BLaER1 (cell line): ENCODE results near the gene MAST3.

Experiments
- H3K27ac ChIP-seq: shearing (Covaris generic); formaldehyde crosslinking; 2 replicates; pipeline ENCODE4 v1.8.1; 2022
- H3K27me3 ChIP-seq: shearing (Covaris generic); formaldehyde crosslinking; 2 replicates; pipeline ENCODE4 v1.8.1; 2022
- H3K36me3 ChIP-seq: shearing (Covaris generic); formaldehyde crosslinking; 2 replicates; pipeline ENCODE4 v1.8.1; 2022
- H3K4me1 ChIP-seq: shearing (Covaris generic); formaldehyde crosslinking; 2 replicates; pipeline ENCODE4 v1.8.1; 2022
- H3K4me2 ChIP-seq: shearing (Covaris generic); formaldehyde crosslinking; 2 replicates; pipeline ENCODE4 v1.8.1; 2022
- H3K4me3 ChIP-seq: shearing (Covaris generic); formaldehyde crosslinking; 2 replicates; pipeline ENCODE4 v1.8.1; 2022
- H3K9ac ChIP-seq: shearing (Covaris generic); formaldehyde crosslinking; 2 replicates; pipeline ENCODE4 v1.8.1; 2022
- H3K9me3 ChIP-seq: shearing (Covaris generic); formaldehyde crosslinking; 2 replicates; pipeline ENCODE4 v1.8.1; 2022
- H4K20me1 ChIP-seq: shearing (Covaris generic); formaldehyde crosslinking; 2 replicates; pipeline ENCODE4 v1.8.1; 2022
- Cebpa-rat ChIP-seq: shearing (Covaris generic); IDR thresholded peaks from 2 replicates; pipeline ENCODE4 v1.8.1; 2022

MAST3 gene

GRCh38 chr19:18143902-18144301, 46.3 kb downstream of the MAST3 start:
- peaks cover 96% of the 10 kb centered on the region for H3K36me3 ChIP-seq

GRCh38 chr19:18144361-18144760, 46.8 kb downstream of the MAST3 start:
- Histone ChIP-seq H3K36me3 (peaks cover 94% of the 10 kb centered on the region), H3K27me3 (no peaks in the 10 kb centered on the region), H3K9ac (no peak overlapping the region), H4K20me1 (no peaks in the 10 kb centered on the region), H3K9me3 (no peaks in the 10 kb centered on the region), H3K27ac (no peak overlapping the region), H3K4me1 (no peaks in the 10 kb centered on the region), H3K4me2 (no peak overlapping the region), H3K4me3 (no peak overlapping the region)
- no peak for TF ChIP-seq Cebpa-rat

More at GRCh38 chr19:18143902-18144301, 46.3 kb downstream of the MAST3 start:
- H3K27me3 ChIP-seq = no peaks in the 10 kb centered on the region
- no peak overlapping the region for H3K9ac ChIP-seq
- H3K9me3 ChIP-seq = no peaks in the 10 kb centered on the region
- H3K4me2 ChIP-seq = no peak overlapping the region
- H4K20me1 ChIP-seq = no peaks in the 10 kb centered on the region
- H3K4me3 ChIP-seq = no peak overlapping the region
- H3K4me1 ChIP-seq = no peaks in the 10 kb centered on the region
- no peak overlapping the region for H3K27ac ChIP-seq
- no peak for TF ChIP-seq Cebpa-rat

DNA sequence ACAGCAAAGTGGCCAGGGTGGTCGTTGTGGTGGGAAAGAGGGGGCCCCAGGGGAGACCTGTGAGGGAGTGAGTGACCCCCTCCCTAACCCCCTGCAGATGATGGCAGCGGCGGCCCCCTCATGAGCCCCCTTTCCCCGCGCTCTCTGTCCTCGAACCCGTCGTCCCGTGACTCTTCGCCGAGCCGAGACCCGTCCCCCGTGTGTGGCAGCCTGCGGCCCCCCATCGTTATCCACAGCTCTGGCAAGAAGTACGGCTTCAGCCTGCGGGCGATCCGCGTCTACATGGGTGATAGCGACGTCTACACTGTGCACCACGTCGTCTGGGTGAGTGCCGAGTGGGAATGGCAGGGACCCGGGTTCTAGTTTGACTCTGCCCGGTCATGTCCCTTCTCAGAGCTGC, 47.3 kb downstream of the MAST3 start:
- H3K4me1 ChIP-seq = no peaks in the 10 kb centered on the region
- no peak for TF ChIP-seq Cebpa-rat
- H3K9ac ChIP-seq = no peak overlapping the region
- no peak overlapping the region for H3K27ac ChIP-seq
- no peaks in the 10 kb centered on the region for H3K27me3 ChIP-seq
- H3K9me3 ChIP-seq = no peaks in the 10 kb centered on the region
- H3K4me2 ChIP-seq = no peak overlapping the region
- no peak overlapping the region for H3K4me3 ChIP-seq
- H4K20me1 ChIP-seq = no peaks in the 10 kb centered on the region
- H3K36me3 ChIP-seq = peaks cover 97% of the 10 kb centered on the region

DNA sequence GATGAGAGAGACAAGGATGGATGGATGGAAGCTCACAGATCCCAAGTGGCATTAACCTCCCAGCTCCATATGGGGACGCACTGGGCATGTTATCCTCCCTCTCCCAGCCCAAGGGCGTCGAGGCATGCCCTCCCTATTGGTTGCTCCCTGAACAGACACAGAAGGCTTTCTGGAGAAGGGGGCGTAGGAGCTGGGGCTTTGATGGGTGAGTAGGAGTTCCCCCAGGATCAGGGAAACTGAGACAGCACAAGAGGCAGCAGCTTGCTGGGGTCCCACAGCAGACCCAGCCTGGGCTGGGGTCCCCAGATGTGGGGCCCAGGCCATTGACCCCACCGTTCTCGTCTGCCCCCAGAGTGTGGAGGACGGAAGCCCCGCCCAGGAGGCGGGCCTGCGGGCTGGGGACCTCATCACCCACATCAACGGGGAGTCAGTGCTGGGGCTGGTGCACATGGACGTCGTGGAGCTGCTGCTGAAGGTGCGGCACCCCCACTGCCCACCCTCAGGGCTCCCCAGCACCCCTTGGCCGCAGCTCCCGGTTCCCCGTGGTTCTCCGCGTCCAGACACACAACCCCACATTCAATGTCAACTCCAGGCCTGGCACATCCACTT, 47.9 kb downstream of the MAST3 start:
- Histone ChIP-seq H4K20me1 (no peaks in the 10 kb centered on the region), H3K4me1 (no peaks in the 10 kb centered on the region), H3K4me3 (no peak overlapping the region), H3K9me3 (no peaks in the 10 kb centered on the region), H3K27ac (no peak overlapping the region), H3K36me3 (peaks cover 97% of the 10 kb centered on the region), H3K27me3 (no peaks in the 10 kb centered on the region), H3K4me2 (no peak overlapping the region), H3K9ac (no peak overlapping the region)
- TF ChIP-seq Cebpa-rat = no peak

- Histone ChIP-seq H3K27me3 (no peaks in the 10 kb centered on the region), H3K27ac (no peak overlapping the region), H3K9ac (no peak overlapping the region), H3K4me1 (peaks cover 11% of the 10 kb centered on the region), H3K9me3 (no peaks in the 10 kb centered on the region), H4K20me1 (no peaks in the 10 kb centered on the region), H3K36me3 (peaks cover 84% of the 10 kb centered on the region), H3K4me2 (no peak overlapping the region), H3K4me3 (no peak overlapping the region)
- TF ChIP-seq Cebpa-rat = no peak
These were observed 49.8 kb downstream of the MAST3 start for GRCh38 chr19:18147396-18147795.

DNA sequence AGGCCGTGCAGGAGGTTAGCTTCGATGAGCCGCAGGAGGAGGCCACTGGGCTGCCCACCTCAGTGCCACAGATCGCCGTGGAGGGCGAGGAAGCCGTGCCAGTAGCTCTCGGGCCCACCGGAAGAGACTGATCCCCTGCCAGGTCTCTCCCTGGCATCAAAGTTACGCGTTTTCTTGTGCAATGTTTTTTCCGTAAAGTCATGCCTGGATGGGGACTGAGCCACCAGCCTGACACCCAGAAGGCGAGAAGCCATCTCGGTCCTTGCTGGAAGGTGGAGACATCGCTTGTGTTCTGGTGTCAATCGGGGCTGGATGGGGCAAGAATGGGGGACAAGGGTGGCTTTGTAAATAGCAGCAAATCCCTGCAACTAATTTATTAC, 52.0 kb downstream of the MAST3 start:
- no peak overlapping the region for H3K4me3 ChIP-seq
- no peak overlapping the region for H3K4me2 ChIP-seq
- peaks cover 62% of the 10 kb centered on the region for H3K36me3 ChIP-seq
- peaks cover 22% of the 10 kb centered on the region for H3K4me1 ChIP-seq
- no peaks in the 10 kb centered on the region for H3K27me3 ChIP-seq
- H3K27ac ChIP-seq = no peak overlapping the region
- peaks cover 11% of the 10 kb centered on the region for H4K20me1 ChIP-seq
- no peak overlapping the region for H3K9ac ChIP-seq
- no peaks in the 10 kb centered on the region for H3K9me3 ChIP-seq
- TF ChIP-seq Cebpa-rat = no peak

- Histone ChIP-seq H3K9me3 (no peaks in the 10 kb centered on the region), H3K9ac (no peak overlapping the region), H4K20me1 (peaks cover 20% of the 10 kb centered on the region), H3K4me3 (no peak overlapping the region), H3K4me2 (peak overlapping the region; percentile 98), H3K36me3 (peaks cover 58% of the 10 kb centered on the region), H3K4me1 (peaks cover 26% of the 10 kb centered on the region), H3K27ac (peak overlapping the region; percentile 97; the same call in 1 of the 2 replicates), H3K27me3 (no peaks in the 10 kb centered on the region)
- TF ChIP-seq Cebpa-rat = no peak
These were observed 53.4 kb downstream of the MAST3 start for GRCh38 chr19:18150776-18151624.

DNA sequence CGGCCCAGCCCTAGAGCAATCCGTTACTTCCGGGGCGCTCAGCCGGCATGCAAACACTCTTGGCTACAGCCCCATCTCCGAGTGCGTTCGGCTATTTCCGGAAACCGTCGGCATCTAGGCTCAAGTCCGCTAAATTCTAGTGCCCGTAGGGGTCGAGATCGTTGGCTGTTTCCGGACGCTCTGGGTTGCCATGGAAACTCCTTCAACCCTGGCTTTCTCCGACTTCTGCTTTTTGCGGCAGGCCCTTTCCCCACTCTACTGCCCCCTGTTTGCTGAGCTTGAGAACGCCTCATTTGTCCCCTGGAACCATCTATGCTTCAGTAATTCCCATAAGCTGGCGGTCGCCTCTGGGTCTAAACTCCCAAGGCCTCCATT, 54.9 kb downstream of the MAST3 start:
- H3K27me3 ChIP-seq = no peaks in the 10 kb centered on the region
- H3K36me3 ChIP-seq = peaks cover 53% of the 10 kb centered on the region
- H3K4me3 ChIP-seq = peak overlapping the region; percentile 92
- peak overlapping the region; percentile 94 for H3K9ac ChIP-seq
- TF ChIP-seq Cebpa-rat = no peak
- peak overlapping the region; percentile 98 for H3K4me2 ChIP-seq
- peaks cover 32% of the 10 kb centered on the region for H4K20me1 ChIP-seq
- peak overlapping the region; percentile 97 for H3K27ac ChIP-seq
- no peaks in the 10 kb centered on the region for H3K9me3 ChIP-seq
- H3K4me1 ChIP-seq = peaks cover 40% of the 10 kb centered on the region

DNA sequence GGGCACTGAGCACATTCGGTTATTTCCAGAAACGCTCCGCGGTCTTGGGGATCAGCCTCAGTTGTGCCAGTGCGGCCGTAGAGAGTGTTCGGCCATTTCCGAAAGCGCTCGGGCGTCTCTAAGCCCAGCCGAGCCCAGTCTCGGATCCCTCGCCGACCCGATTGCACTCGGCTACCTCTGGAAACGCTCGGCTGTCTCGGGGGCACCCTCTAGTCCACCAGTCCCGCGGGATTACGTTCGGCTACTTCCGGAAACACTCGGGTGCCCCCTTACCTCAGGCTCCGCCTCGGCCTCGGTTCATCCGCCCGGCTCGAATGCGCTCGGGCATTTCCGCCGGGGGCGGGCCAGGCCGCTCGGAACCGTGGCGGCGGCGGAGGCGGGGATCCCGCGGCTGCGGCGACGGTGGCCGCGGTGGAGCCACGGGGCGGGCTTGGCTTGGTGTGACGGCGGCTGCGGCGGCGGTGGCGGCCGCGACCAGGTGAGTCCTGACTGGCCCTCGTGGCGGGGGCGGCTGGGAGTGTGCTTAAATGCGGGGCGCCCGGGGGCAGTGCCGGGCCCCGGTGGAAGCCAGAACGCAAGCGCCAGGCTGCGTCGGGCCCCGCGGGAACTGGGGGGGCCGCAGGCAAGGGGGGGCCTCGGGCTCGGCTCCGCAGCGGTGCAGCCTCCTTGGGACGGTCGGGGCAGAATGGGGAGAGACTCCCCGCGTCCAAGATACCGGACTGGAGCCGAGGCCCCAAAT, 55.4 kb downstream of the MAST3 start, which contains the start of gene PIK3R2:
PIK3R2 (plus strand) TSS at position 347 of the 739 bp plus-strand sequence. CDS start 2,717 bp downstream, outside the sequence.
- H4K20me1 ChIP-seq = peaks cover 32% of the 10 kb centered on the region
- peak within 1 kb of the TSS; percentile 97 for H3K27ac ChIP-seq
- no peak for TF ChIP-seq Cebpa-rat
- H3K4me1 ChIP-seq = peaks cover 46% of the 10 kb centered on the region
- H3K36me3 ChIP-seq = peaks cover 47% of the 10 kb centered on the region
- H3K9ac ChIP-seq = peak within 1 kb of the TSS; percentile 94
- H3K27me3 ChIP-seq = no peaks in the 10 kb centered on the region
- H3K4me2 ChIP-seq = peak within 1 kb of the TSS; percentile 98
- H3K9me3 ChIP-seq = no peaks in the 10 kb centered on the region
- peak within 1 kb of the TSS; percentile 92 for H3K4me3 ChIP-seq
